ENCODE results near the gene TTLL3.

GRCh38 chr3:9815986-9816385 lies 5.9 kb downstream of the TTLL3 start:
- TF ChIP-seq CTCF (IDR thresholded peaks at IDR 0.05) (no peak), POLR2A (IDR thresholded peaks at IDR 0.05) (no peak)
